HG02610 (cell line): ENCODE measurements around the gene CBX8.
"Not testable (repeated sequence)": the region's sequence is repeated elsewhere in the genome, so short reads cannot be mapped to it uniquely, and the experiment has no call there.

Experiments
- ATAC-seq: cut with Tn5 transposase; IDR thresholded peaks from one replicate; pipeline ENCODE4 v1.9.1; 2021; ENCODE audit warnings: mild to moderate bottlenecking, moderate library complexity; ENCODE audit not compliant: unreplicated experiment

Gene CBX8

DNA sequence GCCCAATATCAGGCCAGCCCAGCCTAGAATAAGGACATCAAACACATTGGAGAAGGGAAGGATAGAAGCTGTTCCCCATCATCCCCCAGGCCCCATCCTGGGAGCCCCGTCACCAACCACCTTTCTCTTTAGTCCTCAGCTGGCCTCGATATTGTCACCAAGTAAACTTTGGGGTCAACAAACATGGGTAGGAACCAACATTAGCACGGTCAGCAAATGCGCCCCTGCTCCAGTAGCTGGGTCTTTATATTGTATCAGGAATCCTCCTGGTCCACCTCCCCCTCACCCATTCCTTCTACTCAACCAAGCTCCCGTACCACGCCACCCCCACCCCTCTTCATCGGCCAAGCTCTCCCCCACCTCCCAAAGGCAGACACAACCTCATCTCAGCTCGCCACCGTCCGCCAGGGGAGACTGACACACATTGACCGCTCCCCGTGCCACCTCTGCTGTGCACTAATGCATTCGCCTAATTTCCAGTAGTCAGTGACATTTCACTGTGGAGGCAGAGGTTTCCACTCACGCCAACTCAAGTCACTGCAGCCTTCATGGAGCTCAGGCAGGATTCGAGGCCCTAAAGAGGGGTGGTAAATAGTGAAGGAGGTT lies 39.6 kb downstream of the CBX8 start:
- ATAC-seq: no peak

DNA sequence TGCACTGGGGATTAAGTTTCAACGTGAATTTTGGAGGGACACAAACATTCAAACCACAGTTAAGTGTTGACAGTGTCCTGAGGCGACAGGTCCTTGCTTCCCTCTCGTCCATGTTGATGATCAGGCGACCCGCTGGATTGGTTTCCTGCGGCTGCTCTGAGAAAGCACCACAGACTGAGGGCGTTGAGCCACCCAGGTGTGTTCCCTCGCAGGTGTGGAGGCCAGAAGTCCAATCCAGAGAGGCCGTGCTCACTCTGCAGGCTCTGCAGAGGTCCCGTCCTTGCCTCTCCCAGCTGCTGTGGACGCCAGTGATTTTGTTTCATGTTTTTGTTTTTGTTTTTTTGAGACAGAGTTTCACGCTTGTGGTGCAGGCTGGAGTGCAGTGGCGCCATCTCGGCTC lies 41.3 kb downstream of the CBX8 start:
- ATAC-seq: no peak

DNA sequence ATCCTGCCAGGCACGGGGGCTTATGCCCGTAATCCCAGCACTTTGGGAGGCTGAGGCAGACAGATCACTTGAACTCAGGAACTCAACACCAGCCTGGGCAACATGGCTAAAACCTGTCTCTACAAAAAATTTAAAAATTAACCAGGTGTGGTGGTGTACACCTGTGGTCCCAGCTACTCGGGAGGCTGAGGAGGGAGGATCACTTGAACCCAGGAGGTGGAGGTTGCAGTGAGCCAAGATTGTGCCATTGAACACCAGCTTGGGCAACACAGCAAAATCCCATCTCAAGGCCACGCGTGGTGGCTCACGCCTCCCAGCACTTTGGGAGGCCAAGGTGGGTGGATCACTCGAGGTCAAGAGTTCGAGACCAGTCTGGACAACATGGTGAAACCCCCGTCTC lies 42.0 kb downstream of the CBX8 start:
- ATAC-seq: not testable (repeated sequence)

DNA sequence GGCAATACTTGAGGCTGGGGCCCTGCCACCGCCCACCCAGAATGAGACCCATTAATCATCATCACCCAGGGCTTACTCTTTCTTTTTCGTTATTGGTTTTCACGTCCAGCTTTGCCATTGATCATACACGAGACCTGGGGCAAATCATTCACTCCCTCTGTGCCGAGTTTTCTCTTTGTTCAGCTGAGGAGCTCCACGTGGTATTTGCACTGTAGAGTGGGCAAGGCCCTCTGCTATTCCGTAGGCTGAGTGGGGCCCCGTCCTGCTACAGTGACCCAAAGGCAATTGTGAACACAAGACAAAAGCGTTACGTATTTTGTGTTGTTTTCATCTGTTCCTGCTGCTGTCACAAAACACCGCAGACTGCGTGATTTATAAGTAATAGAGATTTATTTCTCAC lies 42.5 kb downstream of the CBX8 start:
- no peak for ATAC-seq

DNA sequence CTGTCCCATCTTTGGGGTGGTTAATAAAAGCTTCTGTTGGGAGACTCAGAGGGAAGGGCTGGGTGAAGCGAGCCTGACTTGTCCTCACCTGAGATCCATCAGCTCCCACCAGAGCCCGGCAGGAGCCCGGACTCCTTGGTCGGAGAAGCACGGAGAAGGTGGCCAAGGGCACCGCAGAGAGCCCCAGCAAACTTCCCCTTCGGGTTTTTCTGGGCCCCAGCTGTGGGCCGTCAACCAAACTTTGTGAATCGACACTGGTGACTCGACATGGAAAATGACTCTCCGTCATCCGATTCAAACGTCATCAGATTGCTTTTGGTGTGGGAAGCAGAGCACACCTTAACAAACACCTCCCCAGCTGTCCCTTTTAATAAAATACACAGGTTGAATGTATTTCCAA lies 44.7 kb downstream of the CBX8 start:
- no peak for ATAC-seq

DNA sequence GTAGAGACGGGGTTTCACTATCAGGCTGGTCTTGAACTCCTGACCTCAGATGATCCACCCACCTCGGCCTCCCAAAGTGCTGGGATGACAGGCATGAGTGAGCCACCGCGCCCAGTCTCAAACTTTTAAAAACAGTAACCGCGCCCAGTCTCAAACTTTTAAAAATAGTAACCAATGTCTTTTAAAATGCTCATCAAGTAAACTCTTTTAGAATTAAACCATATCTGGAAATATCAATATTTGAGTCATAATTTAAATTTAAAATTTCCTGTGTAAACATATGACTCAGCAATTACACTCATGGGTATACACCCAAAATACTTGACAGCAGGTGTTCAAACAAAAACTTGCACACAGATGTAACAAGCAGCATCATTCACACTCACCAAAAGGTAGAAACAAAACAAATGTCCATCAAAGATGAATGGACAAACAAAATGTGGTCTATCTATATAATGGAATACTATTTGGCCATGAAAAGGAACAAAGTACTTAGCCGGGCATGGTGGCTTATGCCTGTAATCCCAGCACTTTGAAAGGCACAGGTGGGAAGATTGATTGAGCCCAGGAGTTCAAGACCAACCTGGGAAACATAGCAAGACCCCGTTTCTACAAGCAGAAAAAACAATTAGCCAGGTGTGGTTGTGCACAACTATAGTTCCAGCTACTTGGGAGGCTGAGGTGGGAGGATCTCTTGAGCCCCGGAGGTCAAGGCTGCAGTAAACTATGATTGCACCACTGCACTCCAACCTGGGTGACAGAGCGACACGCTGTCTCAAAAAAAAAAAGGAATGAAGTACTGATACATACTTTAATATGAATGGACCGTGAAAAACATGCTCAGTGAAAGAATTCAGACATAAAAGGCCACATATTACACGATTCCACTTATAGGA lies 46.0 kb downstream of the CBX8 start:
- ATAC-seq: no peak

GRCh38 chr17:79749958-79750357 lies 46.9 kb downstream of the CBX8 start:
- ATAC-seq: no peak

- no peak for ATAC-seq
These were observed 47.6 kb downstream of the CBX8 start for GRCh38 chr17:79749156-79749815.

GRCh38 chr17:79748295-79749099 lies 48.4 kb downstream of the CBX8 start:
- ATAC-seq: no peak

- no peak for ATAC-seq
These were observed 49.2 kb downstream of the CBX8 start for GRCh38 chr17:79747508-79748294.

GRCh38 chr17:79746889-79747507 lies 49.9 kb downstream of the CBX8 start:
- no peak for ATAC-seq

GRCh38 chr17:79745641-79746105 lies 51.2 kb downstream of the CBX8 start:
- no peak for ATAC-seq

GRCh38 chr17:79743614-79744013 lies 53.3 kb downstream of the CBX8 start:
- no peak for ATAC-seq

DNA sequence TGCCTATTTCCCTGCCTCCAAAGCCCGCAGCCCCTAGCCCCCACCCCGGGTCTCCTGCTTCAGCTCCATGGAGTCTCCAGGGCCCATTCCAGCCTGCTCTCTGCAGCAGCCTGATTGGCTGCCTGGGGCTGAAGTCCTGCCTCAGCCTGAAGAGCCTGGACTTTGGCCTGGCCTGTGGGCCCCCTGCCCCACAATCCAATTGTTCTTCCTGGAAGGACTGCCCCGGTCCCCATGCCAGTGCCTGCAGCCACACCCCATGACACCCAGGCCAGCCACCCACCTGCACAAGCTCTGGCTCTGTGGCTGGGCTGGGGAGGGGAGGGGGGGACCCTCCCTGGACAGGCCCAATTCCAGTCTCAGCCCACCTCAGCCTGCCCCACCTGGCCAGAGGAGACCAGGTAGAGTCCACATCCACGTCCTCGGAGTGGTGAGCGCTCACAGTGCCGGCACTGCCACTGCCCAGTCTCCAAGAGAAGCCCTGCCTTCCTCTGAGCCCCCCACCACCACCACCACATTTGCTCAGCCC lies 53.9 kb downstream of the CBX8 start:
- no peak for ATAC-seq

DNA sequence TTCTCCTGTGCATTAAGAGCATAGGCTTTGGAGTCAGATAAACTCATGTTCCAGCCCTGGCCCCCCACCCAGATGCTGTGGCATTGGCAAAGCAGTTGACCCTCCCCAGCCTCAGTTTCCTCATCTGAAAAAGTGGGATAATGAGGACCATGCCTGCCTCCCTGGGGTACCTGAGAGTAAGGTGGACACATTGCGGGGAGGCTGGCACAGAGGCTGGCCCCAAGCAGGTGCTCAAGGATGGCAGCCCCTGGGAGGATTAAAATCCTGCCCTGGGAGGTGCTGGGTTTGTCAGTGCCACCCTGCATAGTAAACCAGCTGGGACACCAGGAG lies 54.3 kb downstream of the CBX8 start:
- ATAC-seq: no peak
